CD8-positive, alpha-beta memory T cell (primary cell): Measurements from ENCODE around the gene GNAZ. TPM values are rescaled to one million over a fixed set of nuclear protein-coding genes. Genes with fewer than 3 reads are reported as not detected.

Experiments
- CTCF ChIA-PET: fragments of 350-600 bp; sonication (Branson Sonifier 250); formaldehyde crosslinking; loops from one replicate; lab custom pipeline; 2021; ENCODE audit warnings: antibody characterized with exemption; lab: Charles Lee
- POLR2A ChIA-PET: fragments of 350-600 bp; sonication (Branson Sonifier 250); formaldehyde crosslinking; loops from one replicate; lab custom pipeline; 2021; ENCODE audit warnings: antibody characterized with exemption; lab: Charles Lee
- DNase-seq, 5 donors: peaks; one replicate each; pipeline versions ENCODE4 v3.0.0 to v3.0.0-alpha.2; 2020 to 2022; ENCODE audit warnings: mixed read lengths in 1 of 5
- H3K27ac ChIP-seq: one replicate; pipeline ENCODE4 v1.7.0; 2013; ENCODE audit warnings: low read depth, mild to moderate bottlenecking, low read length, moderate library complexity
- H3K27me3 ChIP-seq: 2 replicates; pipeline ENCODE4 v1.7.0; 2013; ENCODE audit warnings: low read length, mild to moderate bottlenecking; ENCODE audit not compliant: insufficient read depth, poor library complexity, severe bottlenecking
- H3K36me3 ChIP-seq: 2 replicates; pipeline ENCODE4 v1.7.0; 2013; ENCODE audit warnings: mild to moderate bottlenecking, low read length, moderate library complexity; ENCODE audit not compliant: insufficient read depth
- H3K4me1 ChIP-seq: 2 replicates; pipeline ENCODE4 v1.7.0; 2013; ENCODE audit warnings: mild to moderate bottlenecking, low read length, moderate library complexity; ENCODE audit not compliant: insufficient read depth
- H3K4me3 ChIP-seq: 2 replicates; pipeline ENCODE4 v1.7.0; 2013; ENCODE audit warnings: mild to moderate bottlenecking, low read length
- H3K9me3 ChIP-seq: 2 replicates; pipeline ENCODE4 v1.7.0; 2013; ENCODE audit warnings: mild to moderate bottlenecking, low read length
- H3K27ac Mint-ChIP-seq, 8 donors: one replicate each; pipeline ENCODE4 v1.8.0; 2020 to 2021; ENCODE audit warnings: mixed read lengths in 8 of 8, mild to moderate bottlenecking in 6 of 8, inconsistent platforms in 3 of 8, moderate library complexity in 3 of 8
- H3K27me3 Mint-ChIP-seq, 2 donors: one replicate each; pipeline ENCODE4 v1.8.0; 2020 to 2021; ENCODE audit warnings: mixed read lengths in 2 of 2, mild to moderate bottlenecking in 1 of 2, moderate library complexity in 1 of 2
- H3K36me3 Mint-ChIP-seq, 3 donors: one replicate each; pipeline ENCODE4 v1.8.0; 2020 to 2021; ENCODE audit warnings: mixed read lengths in 3 of 3, inconsistent platforms in 1 of 3, mild to moderate bottlenecking in 1 of 3
- H3K4me1 Mint-ChIP-seq, 3 donors: one replicate each; pipeline ENCODE4 v1.8.0; 2020 to 2021; ENCODE audit warnings: mixed read lengths in 3 of 3, inconsistent platforms in 1 of 3, mild to moderate bottlenecking in 1 of 3
- H3K4me3 Mint-ChIP-seq, 7 donors: one replicate each; pipeline ENCODE4 v1.8.0; 2020 to 2021; ENCODE audit warnings: mixed read lengths in 7 of 7, mild to moderate bottlenecking in 6 of 7, moderate library complexity in 4 of 7, inconsistent platforms in 2 of 7
- H3K9me3 Mint-ChIP-seq, 5 donors: one replicate each; pipeline ENCODE4 v1.8.0; 2020 to 2022; ENCODE audit warnings: mixed read lengths in 5 of 5, mild to moderate bottlenecking in 3 of 5, moderate library complexity in 2 of 5, inconsistent platforms in 1 of 5
- polyA plus RNA-seq: library from polyadenylated mRNA; unstranded; fragments of 300-500 nt; fragmentation: Illumina TruSeq; gene quantifications from one replicate; pipeline ENCODE4 v1.2.3, GENCODE V29; 2021
- total RNA-seq, 2 experiments: library from RNA; stranded (reverse); gene quantifications; one replicate each; pipeline ENCODE4 v1.2.3, GENCODE V29; 2021

GNAZ gene
- total and polyA plus RNA-seq, 3 experiments from 2014 or later, result 0.53 to 2.6 (median 2.0) TPM

GRCh38 chr22:23124611-23125511 lies 54.5 kb downstream of the GNAZ start:
- H3K36me3 ChIP-seq, result no peaks in the 10 kb centered on the region
- peaks cover 7 to 19% (median 8%) of the 10 kb centered on the region in 3 donors for H3K4me1 Mint-ChIP-seq
- ChIA-PET POLR2A (interaction anchor here (0.6 kb wide), 1 partner anchor 11 kb away, joined by 5 read pairs; no protein-coding TSS in a partner anchor), CTCF (interaction anchor here (1.7 to 7.1 kb wide), 2 partner anchors 9 to 167 kb away, joined by 4 to 106 read pairs; no protein-coding TSS in a partner anchor)
- no peak overlapping the region for H3K27ac Mint-ChIP-seq
- no peak overlapping the region for H3K27ac ChIP-seq
- H3K4me3 ChIP-seq, result no peak overlapping the region
- no peak overlapping the region for H3K4me3 Mint-ChIP-seq
- H3K27me3 ChIP-seq, result peaks cover 4% of the 10 kb centered on the region
- H3K4me1 ChIP-seq, result peaks cover 7% of the 10 kb centered on the region
- no peaks in the 10 kb centered on the region for H3K27me3 Mint-ChIP-seq
- no peaks in the 10 kb centered on the region for H3K9me3 ChIP-seq
- no peaks in the 10 kb centered on the region for H3K9me3 Mint-ChIP-seq
- no peaks in the 10 kb centered on the region for H3K36me3 Mint-ChIP-seq
- no peak for DNase-seq

GRCh38 chr22:23125512-23126103 lies 55.3 kb downstream of the GNAZ start:
- Mint-ChIP-seq H3K36me3 (no peaks in the 10 kb centered on the region), H3K4me1 (peaks cover 4 to 11% (median 5%) of the 10 kb centered on the region in 3 donors), H3K4me3 (no peak overlapping the region), H3K27ac (no peak overlapping the region), H3K9me3 (no peaks in the 10 kb centered on the region), H3K27me3 (no peaks in the 10 kb centered on the region)
- no peak for DNase-seq
- H3K9me3 ChIP-seq, result no peaks in the 10 kb centered on the region
- no peaks in the 10 kb centered on the region for H3K36me3 ChIP-seq
- H3K4me1 ChIP-seq, result no peaks in the 10 kb centered on the region
- POLR2A ChIA-PET, result interaction anchor here (0.6 kb wide), 1 partner anchor 1497 kb away, joined by 3 read pairs; no protein-coding TSS in a partner anchor
- H3K4me3 ChIP-seq, result no peak overlapping the region
- CTCF ChIA-PET, result interaction anchor here (7.1 kb wide), 1 partner anchor 168 kb away, joined by 106 read pairs; no protein-coding TSS in a partner anchor
- no peak overlapping the region for H3K27ac ChIP-seq
- peaks cover 5% of the 10 kb centered on the region for H3K27me3 ChIP-seq

GRCh38 chr22:23126165-23127054 lies 56.1 kb downstream of the GNAZ start:
- Histone ChIP-seq H3K27me3 (peaks cover 12% of the 10 kb centered on the region), H3K27ac (no peak overlapping the region), H3K4me3 (no peak overlapping the region), H3K4me1 (no peaks in the 10 kb centered on the region), H3K36me3 (no peaks in the 10 kb centered on the region), H3K9me3 (no peaks in the 10 kb centered on the region)
- POLR2A ChIA-PET, result interaction anchor here (0.6 kb wide), 1 partner anchor 1496 kb away, joined by 3 read pairs; no protein-coding TSS in a partner anchor
- Mint-ChIP-seq H3K9me3 (no peaks in the 10 kb centered on the region), H3K27ac (peak overlapping the region in 2 of 8 donors; percentile 17 to 56), H3K36me3 (no peaks in the 10 kb centered on the region), H3K27me3 (no peaks in the 10 kb centered on the region), H3K4me3 (no peak overlapping the region), H3K4me1 (peaks cover 3 to 6% (median 5%) of the 10 kb centered on the region in 3 donors)
- DNase-seq, result no peak
- CTCF ChIA-PET, result interaction anchor here (1.2 to 7.1 kb wide), 4 partner anchors 12 to 168 kb away, joined by 3 to 106 read pairs (median 4); no protein-coding TSS in a partner anchor

- POLR2A ChIA-PET, result no interaction called here
- Histone ChIP-seq H3K27me3 (peaks cover 16% of the 10 kb centered on the region), H3K36me3 (no peaks in the 10 kb centered on the region), H3K27ac (no peak overlapping the region), H3K4me3 (no peak overlapping the region), H3K9me3 (no peaks in the 10 kb centered on the region), H3K4me1 (no peaks in the 10 kb centered on the region)
- H3K9me3 Mint-ChIP-seq, result no peaks in the 10 kb centered on the region
- CTCF ChIA-PET, result interaction anchor here (0.9 to 7.1 kb wide), 11 partner anchors 7 to 169 kb away, joined by 3 to 106 read pairs (median 3); no protein-coding TSS in a partner anchor
- H3K4me1 Mint-ChIP-seq, result peaks cover 3 to 6% (median 5%) of the 10 kb centered on the region in 3 donors
- H3K36me3 Mint-ChIP-seq, result no peaks in the 10 kb centered on the region
- DNase-seq, result no peak
- no peaks in the 10 kb centered on the region for H3K27me3 Mint-ChIP-seq
- peak overlapping the region in 1 of 8 donors; percentile 56 for H3K27ac Mint-ChIP-seq
- H3K4me3 Mint-ChIP-seq, result no peak overlapping the region
Measured at GRCh38 chr22:23127055-23127756, 56.9 kb downstream of the GNAZ start.

- no peaks in the 10 kb centered on the region for H3K27me3 Mint-ChIP-seq
- no peaks in the 10 kb centered on the region for H3K9me3 ChIP-seq
- ChIA-PET POLR2A (no interaction called here), CTCF (interaction anchor here (0.8 to 7.1 kb wide), 14 partner anchors 8 to 244 kb away, joined by 3 to 106 read pairs (median 3); no protein-coding TSS in a partner anchor)
- H3K27ac ChIP-seq, result no peak overlapping the region
- H3K27me3 ChIP-seq, result peaks cover 18% of the 10 kb centered on the region
- DNase-seq, result no peak
- no peaks in the 10 kb centered on the region for H3K36me3 Mint-ChIP-seq
- H3K27ac Mint-ChIP-seq, result no peak overlapping the region
- no peaks in the 10 kb centered on the region for H3K9me3 Mint-ChIP-seq
- peaks cover 3 to 6% (median 5%) of the 10 kb centered on the region in 3 donors for H3K4me1 Mint-ChIP-seq
- no peak overlapping the region for H3K4me3 ChIP-seq
- no peaks in the 10 kb centered on the region for H3K4me1 ChIP-seq
- no peaks in the 10 kb centered on the region for H3K36me3 ChIP-seq
- H3K4me3 Mint-ChIP-seq, result no peak overlapping the region
Measured at GRCh38 chr22:23127788-23128187, 57.5 kb downstream of the GNAZ start.

GRCh38 chr22:23128269-23129108 lies 58.2 kb downstream of the GNAZ start:
- no peaks in the 10 kb centered on the region for H3K4me1 ChIP-seq
- peak; percentile 56 to 80 (median 62) for DNase-seq
- Mint-ChIP-seq H3K36me3 (no peaks in the 10 kb centered on the region), H3K27me3 (no peaks in the 10 kb centered on the region), H3K27ac (peak overlapping the region in 5 of 8 donors; percentile 10 to 83 (median 70)), H3K9me3 (no peaks in the 10 kb centered on the region), H3K4me3 (no peak overlapping the region), H3K4me1 (peaks cover 3 to 8% (median 5%) of the 10 kb centered on the region in 3 donors)
- POLR2A ChIA-PET, result no interaction called here
- H3K4me3 ChIP-seq, result no peak overlapping the region
- CTCF ChIA-PET, result interaction anchor here (0.8 to 7.1 kb wide), 11 partner anchors 9 to 245 kb away, joined by 3 to 106 read pairs (median 3); no protein-coding TSS in a partner anchor
- no peaks in the 10 kb centered on the region for H3K36me3 ChIP-seq
- H3K9me3 ChIP-seq, result no peaks in the 10 kb centered on the region
- H3K27me3 ChIP-seq, result peaks cover 15% of the 10 kb centered on the region
- H3K27ac ChIP-seq, result no peak overlapping the region
